H1 (cell line): ENCODE data around the gene CRTC1. TPM values are rescaled to one million over a fixed set of nuclear protein-coding genes. Genes with fewer than 3 reads are reported as not detected.
A peak's percentile ranks its signal among the peaks of the same experiment; 100 is the strongest.

ENCODE experiments used
- CTCF ChIA-PET: fragments of 300-600 bp; sonication (Branson Sonifier 250); formaldehyde crosslinking; loops from one replicate; lab custom pipeline; 2021; ENCODE audit not compliant: partially characterized antibody; lab: Charles Lee
- POLR2A ChIA-PET: fragments of 300-600 bp; sonication (Branson Sonifier 250); formaldehyde crosslinking; loops from one replicate; lab custom pipeline; 2021; ENCODE audit warnings: inconsistent platforms; ENCODE audit not compliant: partially characterized antibody; lab: Charles Lee
- DNase-seq, 2 experiments: peaks; one replicate each; pipeline versions ENCODE4 v3.0.0 to v3.0.0-alpha.2; 2010 to 2022; ENCODE audit warnings: low spot score in 2 of 2, low read depth in 1 of 2, mixed read lengths in 1 of 2
- FAIRE-seq: peaks from 2 replicates; lab custom pipeline; 2011; peaks lifted over from hg19 to GRCh38; lab: Jason Lieb, UNC
- H2AFZ ChIP-seq: 2 replicates; pipeline ENCODE4 v1.8.1; 2012; ENCODE audit warnings: low read length, inconsistent platforms
- H2AK5ac ChIP-seq: 2 replicates; pipeline ENCODE4 v1.6.1; 2013; ENCODE audit warnings: low read depth, low read length
- H2BK120ac ChIP-seq: replicated peaks from 2 replicates; pipeline ENCODE3; 2013; ENCODE audit warnings: low read depth, low read length, inconsistent platforms
- H2BK12ac ChIP-seq: 2 replicates; pipeline ENCODE4 v1.6.1; 2013; ENCODE audit warnings: low read depth, low read length
- H2BK15ac ChIP-seq: 2 replicates; pipeline ENCODE4 v1.6.1; 2013; ENCODE audit warnings: low read length
- H2BK20ac ChIP-seq: 2 replicates; pipeline ENCODE4 v1.6.1; 2013; ENCODE audit warnings: low read length
- H2BK5ac ChIP-seq: 2 replicates; pipeline ENCODE4 v1.6.1; 2013; ENCODE audit warnings: low read depth, low read length
- H3K14ac ChIP-seq: 2 replicates; pipeline ENCODE4 v1.6.1; 2013; ENCODE audit warnings: inconsistent platforms; ENCODE audit not compliant: insufficient read length
- H3K18ac ChIP-seq: 2 replicates; pipeline ENCODE4 v1.6.1; 2013; ENCODE audit warnings: low read length; ENCODE audit errors: extremely low read depth
- H3K23ac ChIP-seq: 2 replicates; pipeline ENCODE4 v1.6.1; 2013; ENCODE audit warnings: inconsistent platforms; ENCODE audit not compliant: insufficient read length
- H3K23me2 ChIP-seq: 2 replicates; pipeline ENCODE4 v1.6.1; 2013; ENCODE audit warnings: low read depth, low read length
- H3K27ac ChIP-seq: 2 replicates; pipeline ENCODE4 v1.6.1; 2011; ENCODE audit warnings: low read depth, low read length, inconsistent platforms
- H3K27me3 ChIP-seq, 4 experiments: replicated peaks in 1 of 4; 1 replicate in 1 of 4; 2 replicates in 3 of 4; pipeline versions ENCODE4 v1.6.1 to v1.8.1; 2011 to 2013; ENCODE audit warnings: low read length in 3 of 4, mild to moderate bottlenecking in 3 of 4, inconsistent platforms in 2 of 4, mixed read lengths in 2 of 4, moderate library complexity in 1 of 4; ENCODE audit not compliant: control insufficient read depth in 3 of 4, insufficient read depth in 3 of 4; ENCODE audit errors: extremely low read depth in 1 of 4
- H3K36me3 ChIP-seq, 4 experiments: 2 replicates each; pipeline versions ENCODE4 v1.6.1 to v1.8.1; 2011 to 2013; ENCODE audit warnings: mild to moderate bottlenecking in 4 of 4, low read length in 3 of 4, moderate library complexity in 2 of 4, control low read depth in 1 of 4, inconsistent platforms in 1 of 4; ENCODE audit not compliant: insufficient read depth in 4 of 4, control insufficient read depth in 2 of 4
- H3K4ac ChIP-seq: replicated peaks from 2 replicates; pipeline ENCODE3; 2013; ENCODE audit warnings: low read length, low read depth, mixed read lengths, inconsistent platforms; ENCODE audit not compliant: insufficient read length
- H3K4me1 ChIP-seq, 4 experiments: replicated peaks in 1 of 4; 1 replicate in 1 of 4; 2 replicates in 3 of 4; pipeline versions ENCODE4 v1.6.1 to v1.8.1; 2011 to 2013; ENCODE audit warnings: low read length in 3 of 4, inconsistent platforms in 2 of 4, mixed read lengths in 1 of 4; ENCODE audit not compliant: insufficient read depth in 4 of 4, control insufficient read depth in 3 of 4
- H3K4me2 ChIP-seq, 2 experiments: 2 replicates each; pipeline versions ENCODE4 v1.6.1 to v1.8.1; 2011 to 2013; ENCODE audit warnings: low read depth in 2 of 2, low read length in 2 of 2, control low read depth in 1 of 2, inconsistent platforms in 1 of 2, mild to moderate bottlenecking in 1 of 2; ENCODE audit not compliant: insufficient read depth in 1 of 2
- H3K4me3 ChIP-seq, 4 experiments: fragments of 200-600, 300-600 bp in 1 of 4; sonication (generic), shearing (Covaris generic), sonication (Bioruptor Twin) in 1 of 4; 2 replicates each; pipeline versions ENCODE4 v1.5.1 to v1.8.1; 2011 to 2016; ENCODE audit warnings: low read length in 4 of 4, low read depth in 3 of 4, control low read depth in 2 of 4, inconsistent platforms in 2 of 4, mild to moderate bottlenecking in 2 of 4, mixed read lengths in 1 of 4, moderate library complexity in 1 of 4; ENCODE audit not compliant: insufficient read depth in 2 of 4; ENCODE audit errors: extremely low read depth in 1 of 4
- H3K56ac ChIP-seq: replicated peaks from 2 replicates; pipeline ENCODE3; 2013; ENCODE audit warnings: low read depth, mild to moderate bottlenecking, mixed read lengths, low read length, inconsistent platforms; ENCODE audit not compliant: insufficient read length
- H3K79me1 ChIP-seq: 2 replicates; pipeline ENCODE4 v1.6.1; 2013; ENCODE audit warnings: low read depth, low read length, control low read depth
- H3K79me2 ChIP-seq, 2 experiments: 2 replicates each; pipeline versions ENCODE4 v1.6.1 to v1.8.1; 2012 to 2013; ENCODE audit warnings: low read length in 2 of 2, mild to moderate bottlenecking in 2 of 2, inconsistent platforms in 1 of 2; ENCODE audit not compliant: insufficient read depth in 2 of 2, control insufficient read depth in 1 of 2
- H3K9ac ChIP-seq, 4 experiments: replicated peaks in 1 of 4; 1 replicate in 1 of 4; 2 replicates in 3 of 4; pipeline versions ENCODE4 v1.6.1 to v1.8.1; 2011 to 2013; ENCODE audit warnings: low read depth in 3 of 4, low read length in 3 of 4, control low read depth in 2 of 4, mild to moderate bottlenecking in 2 of 4, moderate library complexity in 2 of 4, inconsistent platforms in 1 of 4; ENCODE audit errors: extremely low read depth in 1 of 4
- H3K9me3 ChIP-seq, 2 experiments: 2 replicates each; pipeline versions ENCODE4 v1.6.1 to v1.8.1; 2012 to 2013; ENCODE audit warnings: mild to moderate bottlenecking in 2 of 2, moderate library complexity in 2 of 2, control low read depth in 1 of 2, inconsistent platforms in 1 of 2, low read depth in 1 of 2, low read length in 1 of 2, mixed read lengths in 1 of 2; ENCODE audit not compliant: insufficient read depth in 2 of 2
- H4K20me1 ChIP-seq, 2 experiments: replicated peaks in 1 of 2; 2 replicates each; pipeline versions ENCODE3 to v1.8.1; 2011 to 2013; ENCODE audit warnings: inconsistent platforms in 2 of 2, low read length in 2 of 2, mild to moderate bottlenecking in 1 of 2; ENCODE audit not compliant: insufficient read depth in 2 of 2, control insufficient read depth in 1 of 2
- H4K5ac ChIP-seq: 2 replicates; pipeline ENCODE4 v1.6.1; 2013; ENCODE audit warnings: low read length, low read depth, mixed read lengths, inconsistent platforms; ENCODE audit not compliant: insufficient read length
- H4K8ac ChIP-seq: 2 replicates; pipeline ENCODE4 v1.8.0; 2013; ENCODE audit warnings: mild to moderate bottlenecking, moderate library complexity, low read length, inconsistent platforms; ENCODE audit not compliant: insufficient read depth; ENCODE audit errors: extremely low read depth
- H4K91ac ChIP-seq: replicated peaks from 2 replicates; pipeline ENCODE3; 2013; ENCODE audit warnings: low read length, mixed read lengths, inconsistent platforms; ENCODE audit not compliant: insufficient read length
- CBX5 ChIP-seq: fragments of 300-800, 300-1000 bp; sonication (generic); IDR thresholded peaks from 2 replicates; pipeline ENCODE4 v1.7.1; 2016; ENCODE audit warnings: antibody characterized with exemption, low read length, low read depth
- CEBPB ChIP-seq: IDR thresholded peaks from 2 replicates; pipeline ENCODE4 v1.6.1; 2012; ENCODE audit warnings: low read depth, low read length
- CREB1 ChIP-seq: IDR thresholded peaks from 2 replicates; pipeline ENCODE4 v1.6.1; 2012; ENCODE audit warnings: inconsistent platforms
- EP300 ChIP-seq, 2 experiments: IDR thresholded peaks; 1 replicate in 1 of 2; 2 replicates in 1 of 2; pipeline ENCODE4 v1.6.1; 2011 to 2012; ENCODE audit warnings: low read depth in 2 of 2, low read length in 2 of 2, mild to moderate bottlenecking in 2 of 2, borderline replicate concordance in 1 of 2, inconsistent platforms in 1 of 2, moderate library complexity in 1 of 2
- EZH2 ChIP-seq: fragments of 200-600 bp; sonication (generic); IDR thresholded peaks from 2 replicates; pipeline ENCODE4 v1.7.1; 2012; ENCODE audit warnings: low read depth, mild to moderate bottlenecking, moderate library complexity, low read length, inconsistent platforms; ENCODE audit not compliant: severe bottlenecking
- FOSL1 ChIP-seq: IDR thresholded peaks from 2 replicates; pipeline ENCODE4 v1.6.1; 2011; ENCODE audit warnings: mild to moderate bottlenecking, low read depth, low read length, moderate library complexity; ENCODE audit not compliant: insufficient read depth
- HDAC6 ChIP-seq: IDR thresholded peaks from one replicate; pipeline ENCODE4 v1.7.1; 2012; ENCODE audit warnings: low read depth, mild to moderate bottlenecking, inconsistent platforms, low read length, moderate library complexity
- KDM1A ChIP-seq: fragments of 200-600, 300-600 bp; sonication (generic); IDR thresholded peaks from 2 replicates; pipeline ENCODE4 v1.7.1; 2016; ENCODE audit warnings: mild to moderate bottlenecking, low read length, borderline replicate concordance
- KDM5A ChIP-seq: fragments of 200-600 bp; IDR thresholded peaks from 2 replicates; pipeline ENCODE4 v1.7.1; 2012; ENCODE audit warnings: mild to moderate bottlenecking, low read length, inconsistent platforms, mixed read lengths
- SAP30 ChIP-seq: fragments of 300-600 bp; sonication (generic); IDR thresholded peaks from 2 replicates; pipeline ENCODE4 v1.7.1; 2012; ENCODE audit warnings: low read length, moderate library complexity, mild to moderate bottlenecking, inconsistent platforms; ENCODE audit not compliant: insufficient read depth, insufficient replicate concordance
- SIN3A ChIP-seq, 2 experiments: IDR thresholded peaks in 1 of 2; conservative IDR thresholded peaks in 1 of 2; 2 replicates each; pipeline ENCODE4 v1.6.1; 2011 to 2012; ENCODE audit warnings: low read length in 2 of 2, improper control_type of control experiment in 1 of 2, low read depth in 1 of 2, mild to moderate bottlenecking in 1 of 2
- TAF1 ChIP-seq: IDR thresholded peaks from 2 replicates; pipeline ENCODE4 v1.6.1; 2011; ENCODE audit warnings: mild to moderate bottlenecking, low read depth, low read length
- TBP ChIP-seq: IDR thresholded peaks from 2 replicates; pipeline ENCODE4 v1.6.1; 2011; ENCODE audit warnings: low read depth, low read length, improper control_type of control experiment
- WGBS, 2 experiments: shearing (Covaris generic) in 1 of 2; methylation state at CpG; one replicate each; pipeline versions ENCODE4 v1.1.6 to v1.1.7; 2013 to 2015; ENCODE audit warnings: low lambda C conversion rate in 2 of 2, mixed read lengths in 2 of 2, inconsistent platforms in 1 of 2, low coverage in 1 of 2, missing lambda C conversion rate in 1 of 2; ENCODE audit not compliant: insufficient replicate concordance in 2 of 2, insufficient coverage in 1 of 2, insufficient read length in 1 of 2; ENCODE audit errors: extremely low coverage in 1 of 2, missing lambda C conversion rate in 1 of 2; 5-methylcytosine and 5-hydroxymethylcytosine counted together
- polyA plus RNA-seq, 7 experiments: library from polyadenylated mRNA; depleted of rRNA in 3 of 7; stranded (reverse) in 5 of 7; unstranded in 2 of 7; fragments of >200 nt in 5 of 7; fragments of 200-250 nt in 2 of 7; gene quantifications; 1 replicate in 5 of 7; 2 replicates in 1 of 7; 4 replicates in 1 of 7; pipeline versions ENCODE4 v1.2.1 to v1.2.3, GENCODE V29; 2011 to 2013; ENCODE audit warnings: missing spikeins in 2 of 7, mixed read lengths in 2 of 7
- total RNA-seq: library from RNA; stranded (reverse); fragmentation: NEBNext Ultra II Directional; extraction: Animal tissue kit (Norgen Biotek cat#: 25700); gene quantifications from 2 replicates; pipeline ENCODE4 v1.2.1, GENCODE V29; 2021
- TF ChIP-seq, protein P1 (sequence below): IDR thresholded peaks from 2 replicates; pipeline ENCODE4 v1.6.1; 2012; ENCODE audit warnings: inconsistent platforms

Gene CRTC1
- total and polyA plus RNA-seq, 2 of the 8 experiments (the other 6 are each of a cell fraction or from before 2014, with no cell fraction given), result 2.9 to 8.5 TPM

DNA sequence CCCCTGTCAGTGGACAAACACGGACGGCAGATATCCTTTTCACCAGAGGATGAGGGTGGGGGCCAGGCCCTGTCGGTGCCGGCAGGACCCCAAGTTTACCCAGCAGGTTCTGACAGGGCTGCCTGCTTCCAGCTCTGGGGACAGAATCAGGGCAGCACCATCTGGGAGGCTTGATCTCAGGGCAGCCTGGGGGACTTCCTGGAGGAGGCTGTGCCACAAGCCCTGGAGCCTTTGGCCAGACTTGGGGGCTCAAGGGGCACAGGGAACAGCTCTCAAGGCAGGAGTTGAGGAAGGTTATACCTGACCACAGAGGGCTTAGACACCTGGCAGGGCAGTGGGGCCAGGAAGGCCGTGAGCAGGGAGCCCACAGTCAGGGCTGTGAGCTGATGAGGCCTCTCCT lies 62.5 kb downstream of the CRTC1 start:
- Histone ChIP-seq H3K79me2 (no peaks in the 10 kb centered on the region), H2BK120ac (no peak overlapping the region), H4K20me1 (peaks cover 3% of the 10 kb centered on the region in 2 experiments), H4K91ac (peak overlapping the region; percentile 27), H3K4ac (no peak overlapping the region), H4K5ac (no peak overlapping the region), H3K27me3 (no peaks in the 10 kb centered on the region; a peak in 1 of 7 replicates), H2AK5ac (no peak overlapping the region), H3K23me2 (no peaks in the 10 kb centered on the region; the same call in 1 of the 2 replicates), H4K8ac (no peak overlapping the region), H3K23ac (no peak overlapping the region), H3K9me3 (no peaks in the 10 kb centered on the region), H2AFZ (no peak overlapping the region), H3K36me3 (no peaks in the 10 kb centered on the region), H3K14ac (no peak overlapping the region), H3K4me1 (peaks cover 0 to 24% (median 11%) of the 10 kb centered on the region in 4 experiments; a peak in 6 of 7 replicates), H3K4me3 (no peak overlapping the region), H3K27ac (peak overlapping the region; percentile 58; the same call in 1 of the 2 replicates), H3K79me1 (no peaks in the 10 kb centered on the region), H3K56ac (no peak overlapping the region), H3K18ac (no peak overlapping the region), H2BK5ac (no peak overlapping the region), H3K9ac (no peak overlapping the region), H2BK12ac (no peak overlapping the region), H2BK20ac (no peak overlapping the region), H2BK15ac (no peak overlapping the region), H3K4me2 (no peak overlapping the region)
- FAIRE-seq, result no peak
- CTCF ChIA-PET, result interaction anchor here (0.8 to 2.1 kb wide), 3 partner anchors 30 to 158 kb away, joined by 3 to 5 read pairs (median 3); partner anchors contain the start of gene REX1BD
- WGBS, 2 experiments, result 94% methylated on average over 5 of the region's 5 CpGs; no CpG with 5 or more reads in 1 of the 2 experiments
- no peak for DNase-seq
- POLR2A ChIA-PET, result interaction anchor here (1.1 to 2.0 kb wide), 2 partner anchors 15 to 27 kb away, joined by 3 to 6 read pairs; no protein-coding TSS in a partner anchor
- TF ChIP-seq TAF1 (no peak), SAP30 (no peak), KDM5A (no peak), CEBPB (no peak), KDM1A (no peak), EZH2 (no peak), FOSL1 (no peak), TBP (no peak), HDAC6 (no peak), CREB1 (no peak), EP300 (IDR thresholded peaks at IDR 0.05; ENCODE audit: borderline replicate concordance in 1 of 2, low read depth in 2 of 2, low read length in 2 of 2) (no peak), CBX5 (no peak), SIN3A (conservative IDR thresholded peaks at IDR 0.05 in 1 of 2, IDR thresholded peaks at IDR 0.05 in 1 of 2; ENCODE audit: low read depth in 1 of 2, low read length in 2 of 2) (no peak)
- TF ChIP-seq, protein P1, sequence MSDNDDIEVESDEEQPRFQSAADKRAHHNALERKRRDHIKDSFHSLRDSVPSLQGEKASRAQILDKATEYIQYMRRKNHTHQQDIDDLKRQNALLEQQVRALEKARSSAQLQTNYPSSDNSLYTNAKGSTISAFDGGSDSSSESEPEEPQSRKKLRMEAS, result no peak
